HG02623 (cell line): ENCODE data around the gene SRGAP3.

Source experiments
- ATAC-seq: cut with Tn5 transposase; IDR thresholded peaks from one replicate; pipeline ENCODE4 v1.9.1; 2021; ENCODE audit warnings: moderate library complexity; ENCODE audit not compliant: unreplicated experiment

The SRGAP3 gene

DNA sequence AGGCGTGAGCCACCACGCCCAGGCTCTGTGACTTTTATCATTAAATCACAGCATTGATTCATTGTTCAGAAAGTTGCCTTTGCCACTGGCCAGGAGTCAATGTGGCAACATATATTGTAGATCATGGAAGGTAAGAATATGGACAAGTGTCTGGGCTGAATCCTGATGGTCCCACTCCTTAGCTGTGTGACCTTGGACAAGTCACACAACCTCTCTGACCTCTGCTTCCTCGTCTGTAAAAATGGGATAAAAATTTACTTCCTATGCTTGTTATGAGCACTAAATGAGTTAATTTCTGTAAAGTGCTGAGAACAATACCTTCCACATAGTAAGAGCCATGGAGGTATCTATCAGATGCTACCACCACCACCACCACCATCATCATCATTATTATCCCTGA lies 182.7 kb downstream of the SRGAP3 start:
- no peak for ATAC-seq

DNA sequence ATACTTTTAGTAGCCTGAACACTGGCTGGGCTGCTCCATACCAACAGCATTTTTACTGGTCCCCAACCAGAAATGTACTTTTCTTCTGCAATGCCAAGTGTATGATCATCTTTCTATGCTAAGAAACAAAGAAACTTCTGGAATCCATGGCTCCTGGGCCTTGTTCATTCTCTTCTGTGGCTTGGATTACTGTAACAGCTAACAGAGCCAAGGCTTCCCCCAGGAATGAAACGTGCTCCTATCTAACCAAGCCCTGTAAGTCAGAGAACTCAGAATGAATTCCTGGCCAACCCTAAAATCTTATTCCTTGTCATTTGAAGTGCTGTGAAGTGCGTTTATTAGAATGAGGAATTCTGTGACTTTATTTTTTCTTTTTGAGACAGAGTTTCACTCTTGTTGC lies 183.3 kb downstream of the SRGAP3 start:
- ATAC-seq = no peak

DNA sequence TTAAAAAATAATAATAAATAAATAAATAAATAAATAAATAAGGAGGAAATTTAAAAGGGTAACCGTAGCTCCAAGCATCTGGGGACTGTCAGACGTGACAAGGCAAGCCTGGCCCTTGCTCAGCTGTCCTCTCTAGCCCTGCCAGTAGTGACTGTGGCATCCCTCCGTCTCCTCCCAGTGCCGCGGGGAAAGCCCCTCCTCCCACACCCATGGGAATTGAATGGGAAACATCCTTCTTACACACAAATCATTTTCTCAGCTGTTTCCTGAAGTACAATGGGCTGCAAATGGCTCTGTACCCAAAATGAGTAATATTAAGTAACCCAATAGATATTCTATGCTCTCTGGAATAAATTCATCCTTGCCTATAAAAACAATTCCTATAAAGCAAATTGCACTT lies 184.6 kb downstream of the SRGAP3 start:
- ATAC-seq = no peak

DNA sequence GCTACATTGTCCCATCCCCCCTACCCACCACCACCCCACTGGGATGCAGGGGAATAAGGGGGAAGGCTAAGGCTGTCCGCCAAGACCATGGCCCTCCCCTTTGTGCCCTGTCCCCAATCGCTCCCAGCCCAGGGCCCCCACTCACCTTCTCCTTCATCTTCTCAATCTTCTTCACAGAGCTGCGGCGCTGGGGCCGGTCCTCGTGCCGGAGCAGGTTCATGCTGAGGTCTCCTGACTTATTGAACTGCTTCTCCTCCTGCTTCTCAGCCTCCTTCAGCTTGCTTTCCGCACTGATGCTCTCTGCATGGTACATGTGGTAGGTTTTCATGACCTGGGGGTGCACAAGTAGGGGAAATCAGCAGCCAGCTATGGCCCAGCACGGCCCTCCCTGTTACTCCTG lies 185.2 kb downstream of the SRGAP3 start:
- no peak for ATAC-seq

DNA sequence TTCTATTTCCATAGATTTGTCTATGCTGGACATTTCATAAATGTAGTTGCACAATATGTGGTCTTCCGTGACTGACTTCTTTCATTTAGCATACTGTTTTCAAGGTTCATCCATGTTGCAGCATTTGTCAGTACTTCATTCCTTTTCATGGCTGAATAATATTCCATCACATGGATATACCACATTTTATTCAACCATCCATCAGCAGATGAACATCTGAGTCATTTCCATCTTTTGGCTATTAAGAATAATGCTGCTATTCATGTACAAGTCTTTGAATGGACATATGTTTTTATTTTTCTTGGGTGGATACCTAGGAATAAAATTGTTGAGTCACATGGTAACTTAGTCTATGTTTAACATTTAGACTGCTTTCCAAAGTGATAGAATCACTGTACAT lies 186.9 kb downstream of the SRGAP3 start:
- ATAC-seq = no peak

DNA sequence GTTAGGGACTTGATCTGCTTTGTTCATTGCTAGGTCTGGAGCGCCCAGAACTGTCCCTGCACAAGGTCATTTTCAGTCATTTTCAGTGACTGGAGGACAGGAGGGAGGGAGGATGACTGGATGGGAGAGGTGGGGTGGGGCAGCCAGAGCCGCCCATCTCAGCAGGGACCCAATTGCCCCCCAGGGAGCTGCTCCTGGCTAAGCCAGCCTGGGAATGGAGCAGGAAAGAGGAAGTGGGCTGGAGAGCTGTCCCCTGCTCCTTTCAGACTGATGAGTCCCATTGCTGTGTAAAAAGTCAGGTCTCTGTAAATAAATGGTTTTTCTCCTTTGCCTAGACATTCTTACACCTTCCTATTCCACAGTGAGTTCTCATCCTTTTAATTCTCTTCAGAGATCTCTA lies 187.8 kb downstream of the SRGAP3 start:
- ATAC-seq = no peak

DNA sequence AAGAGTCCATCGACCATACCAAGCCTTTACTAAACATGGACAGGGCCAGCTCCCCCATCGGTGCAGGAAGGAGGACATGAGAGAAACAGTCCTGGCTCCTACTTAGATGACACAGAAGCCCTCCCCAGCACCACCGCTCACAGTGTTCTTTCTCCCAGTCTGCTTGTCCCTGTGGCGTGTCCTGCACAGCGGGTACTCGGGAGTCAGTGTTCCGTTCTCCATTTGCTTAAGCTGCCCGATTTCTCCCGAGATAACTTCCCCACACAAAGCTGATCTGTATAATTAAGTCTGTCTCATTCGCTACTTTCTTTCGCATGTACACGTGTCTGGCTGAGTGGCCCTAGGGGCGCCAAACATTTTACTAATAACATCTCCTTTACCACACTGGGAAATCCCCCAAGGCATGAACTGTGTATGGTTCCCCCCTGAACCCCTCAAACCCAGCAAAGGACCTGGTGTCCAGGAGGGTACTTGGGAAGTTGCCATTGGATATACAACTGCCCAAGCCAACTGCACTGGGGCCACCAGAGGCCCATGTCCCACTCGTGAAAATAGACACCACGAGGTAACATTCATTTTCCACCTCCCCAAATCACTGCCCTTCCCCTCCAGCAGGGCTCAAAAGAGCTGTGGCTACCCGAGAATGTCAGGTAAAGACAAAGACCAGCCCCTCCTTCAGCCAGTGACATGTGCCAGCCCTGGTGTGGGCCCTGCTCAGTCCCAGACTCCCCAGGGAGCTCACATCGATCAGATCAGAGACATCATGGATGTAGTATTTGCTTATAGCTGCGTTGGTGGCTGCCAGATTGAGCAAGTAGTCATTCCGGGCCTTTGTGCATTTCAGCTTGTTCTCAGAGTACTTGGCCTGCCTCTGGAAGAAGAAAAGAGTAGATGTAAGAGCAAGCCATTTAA lies 189.7 kb downstream of the SRGAP3 start:
- ATAC-seq = no peak

DNA sequence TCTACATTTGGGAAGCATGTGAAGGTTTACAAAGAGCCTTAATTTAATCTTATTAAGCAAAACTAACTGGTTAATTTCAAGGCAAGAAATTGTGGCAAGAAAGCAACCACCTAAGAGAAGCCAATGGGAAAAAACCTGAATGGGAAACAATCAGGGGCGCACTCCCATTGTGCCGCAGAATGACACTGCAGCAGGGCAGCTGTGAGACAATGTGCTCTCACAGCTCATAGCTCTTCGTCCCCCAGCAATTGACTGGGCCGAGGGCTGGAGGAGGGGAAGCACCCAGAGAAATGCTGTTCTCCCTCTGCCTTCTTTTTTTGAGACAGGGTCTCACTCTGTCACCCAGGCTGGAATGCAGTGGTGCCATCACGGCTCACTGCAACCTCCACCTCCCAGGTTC lies 192.9 kb downstream of the SRGAP3 start:
- ATAC-seq = no peak

DNA sequence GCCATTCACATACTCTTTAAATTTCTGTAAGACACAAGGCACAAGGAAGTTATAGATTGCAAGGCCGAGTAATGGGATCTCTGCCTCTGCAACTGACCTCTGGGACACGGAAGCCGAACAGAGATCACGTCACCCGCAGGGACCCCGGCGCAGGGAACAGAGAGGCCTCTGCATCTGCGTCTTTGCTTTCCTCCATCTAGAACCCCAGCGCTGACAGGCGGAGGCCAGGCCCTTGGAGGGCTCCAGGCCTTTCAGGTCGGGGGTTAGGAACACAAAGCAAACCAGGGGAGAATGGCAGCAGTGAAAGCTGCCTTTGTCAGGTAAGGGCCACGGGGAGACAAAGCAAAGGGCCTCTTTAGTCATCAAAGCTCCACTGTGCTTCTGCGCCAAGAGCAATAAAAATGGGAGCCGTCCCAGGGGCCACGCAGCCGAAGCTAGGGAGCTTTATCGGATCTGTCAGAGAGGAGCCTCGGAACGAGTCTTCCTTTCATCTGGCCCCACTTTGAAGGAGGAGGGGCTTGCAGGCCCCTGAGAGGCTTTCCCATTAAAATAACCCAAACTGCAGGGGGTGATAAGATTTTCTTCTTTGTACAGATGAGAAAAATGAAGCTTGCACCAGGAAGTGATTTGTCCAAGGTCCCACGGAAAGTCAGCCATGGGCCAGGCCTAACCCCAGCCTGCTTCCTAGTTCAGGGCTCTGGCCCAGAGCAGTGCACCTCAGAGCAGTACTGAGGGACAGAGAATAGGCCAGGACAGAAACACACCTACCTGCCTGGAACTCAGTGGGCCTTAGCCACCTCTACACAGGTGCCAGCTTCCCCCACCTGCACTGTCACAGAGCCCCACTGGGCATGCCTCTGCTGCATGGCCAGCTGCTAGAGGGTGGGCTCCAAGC lies 201.7 kb downstream of the SRGAP3 start:
- no peak for ATAC-seq

DNA sequence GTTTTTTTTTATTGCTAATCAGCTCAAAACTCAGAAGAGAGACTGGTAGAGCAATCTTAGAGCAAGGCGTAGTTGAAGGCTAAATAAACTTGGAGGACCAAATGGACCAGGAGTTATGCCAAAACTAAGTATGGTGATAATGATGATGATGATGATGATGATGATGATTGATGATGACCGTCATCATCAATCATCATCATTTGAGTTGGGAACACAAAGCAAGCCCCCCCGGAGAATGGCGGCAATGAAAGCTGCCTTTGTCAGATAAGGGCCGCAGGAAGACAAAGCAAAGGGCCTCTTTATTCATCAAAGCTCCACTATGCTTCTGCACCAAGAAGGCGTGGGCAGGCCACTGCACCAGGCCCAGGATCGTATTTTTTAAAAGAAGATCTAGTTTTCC lies 204.1 kb downstream of the SRGAP3 start:
- no peak for ATAC-seq

DNA sequence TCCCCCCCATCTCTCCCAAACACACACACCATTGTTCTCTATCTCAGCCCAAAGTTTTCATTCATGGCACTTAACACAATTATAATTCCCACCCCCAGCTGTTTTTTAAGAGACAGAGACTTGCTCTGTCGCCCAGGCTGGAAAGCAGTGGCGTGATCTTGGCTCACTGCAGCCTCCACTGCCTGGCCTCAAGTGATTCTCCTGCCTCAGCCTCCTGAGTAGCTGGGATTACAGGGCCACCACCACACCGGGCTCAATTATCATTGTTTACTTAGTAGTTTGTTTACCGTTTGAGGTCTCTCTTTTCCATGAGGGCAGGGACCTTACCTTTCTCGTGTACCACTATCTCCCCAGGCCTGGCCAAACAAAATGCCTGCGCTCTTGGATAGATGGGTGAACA lies 206.4 kb downstream of the SRGAP3 start:
- ATAC-seq = no peak

DNA sequence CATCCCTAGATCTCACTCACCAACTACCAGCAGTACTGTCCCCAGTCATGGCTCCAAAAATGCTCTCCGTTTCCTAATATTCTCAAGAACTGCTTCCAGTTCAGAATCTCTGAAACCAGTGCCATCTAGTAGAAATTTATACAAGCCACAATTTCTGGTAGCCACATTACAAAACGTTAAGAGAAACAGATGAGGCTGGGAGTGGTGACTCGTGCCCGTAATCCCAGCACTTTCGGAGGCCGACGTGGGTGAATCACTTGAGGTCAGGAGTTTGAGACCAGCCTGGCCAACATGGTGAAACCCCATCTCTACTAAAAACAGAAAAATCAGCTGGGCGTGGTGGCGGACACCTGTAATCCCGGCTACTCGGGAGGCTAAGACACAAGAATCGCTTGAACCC lies 207.8 kb downstream of the SRGAP3 start:
- ATAC-seq = no peak

DNA sequence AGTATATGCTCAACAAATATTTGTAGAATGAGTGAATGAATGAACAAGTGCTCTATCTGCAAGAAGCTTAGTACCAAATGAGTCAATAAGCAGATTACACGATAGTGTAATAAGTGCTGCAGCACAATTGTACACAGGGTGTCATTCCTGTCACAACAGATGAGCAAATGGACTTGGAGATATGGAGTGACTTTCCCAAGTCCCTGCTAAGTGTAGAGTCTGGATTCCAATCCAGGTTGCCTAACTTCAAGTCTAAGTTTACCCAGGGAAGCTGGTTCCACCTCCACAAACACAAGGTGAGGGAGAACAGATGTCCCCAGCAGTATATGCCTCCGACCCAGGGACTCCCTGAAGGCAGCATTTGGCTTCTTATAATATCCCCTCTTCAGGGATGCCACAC lies 208.4 kb downstream of the SRGAP3 start:
- ATAC-seq = no peak

DNA sequence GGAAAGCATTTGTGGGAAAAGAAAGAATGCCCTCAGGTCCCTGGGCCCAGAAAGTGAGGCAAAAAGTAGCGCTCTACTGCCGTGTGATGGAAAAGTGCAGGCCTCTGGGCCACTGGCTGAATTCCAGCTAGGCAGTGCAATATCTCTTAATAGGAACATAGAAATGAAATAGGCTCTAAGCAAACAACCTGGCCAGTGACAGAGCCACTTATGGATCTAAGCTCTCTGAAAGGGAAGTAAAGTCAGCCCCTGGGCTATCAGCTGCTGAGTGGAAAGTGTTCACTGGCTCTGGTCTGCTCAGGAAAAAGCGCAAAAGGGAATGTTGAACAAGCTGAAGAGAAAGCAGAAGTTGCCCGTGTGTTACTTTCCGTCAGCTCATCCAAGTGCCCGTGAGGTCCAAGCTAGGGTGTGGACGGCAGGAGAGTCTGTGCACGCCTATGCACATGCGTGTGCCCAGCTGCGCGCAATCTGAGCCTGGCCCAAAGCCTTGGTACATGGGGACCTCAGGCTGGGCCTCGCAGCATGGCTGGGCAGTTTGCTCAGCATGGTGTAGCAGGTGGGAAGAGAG lies 212.2 kb downstream of the SRGAP3 start:
- no peak for ATAC-seq

DNA sequence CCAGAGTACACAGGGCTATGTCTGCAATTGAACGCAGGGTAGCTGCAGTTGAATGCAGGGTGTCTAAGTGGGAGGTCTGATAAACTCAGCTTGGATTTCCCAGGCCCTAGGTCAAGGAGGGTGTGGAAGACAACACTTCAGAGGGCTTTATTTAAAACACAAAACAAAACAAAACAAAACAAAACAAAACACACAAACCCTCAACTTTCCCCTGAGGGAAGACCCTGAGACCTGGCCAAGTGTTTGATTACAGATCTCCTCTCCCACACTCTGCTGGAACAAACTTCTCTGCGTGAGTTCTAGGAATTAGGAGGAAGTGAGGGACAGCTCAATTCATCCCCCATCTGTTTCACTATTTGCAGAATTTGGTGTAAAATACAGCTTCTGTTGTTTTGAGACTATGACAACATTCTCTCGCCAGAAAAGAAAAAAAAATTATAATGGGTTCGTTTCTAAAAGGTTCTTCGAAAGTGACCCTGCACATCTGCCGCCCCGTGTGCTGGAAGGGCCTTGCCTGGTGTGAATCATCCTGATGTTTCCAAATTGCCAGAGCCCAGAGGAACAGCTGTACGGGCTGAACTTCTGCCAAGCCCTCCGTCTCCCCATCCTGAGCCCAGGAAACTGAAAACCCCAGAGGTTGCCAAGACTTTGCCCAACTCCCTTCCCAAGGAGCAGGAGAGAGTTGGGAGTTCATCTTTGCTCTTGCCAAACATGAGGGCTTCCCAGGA lies 212.9 kb downstream of the SRGAP3 start:
- no peak for ATAC-seq

DNA sequence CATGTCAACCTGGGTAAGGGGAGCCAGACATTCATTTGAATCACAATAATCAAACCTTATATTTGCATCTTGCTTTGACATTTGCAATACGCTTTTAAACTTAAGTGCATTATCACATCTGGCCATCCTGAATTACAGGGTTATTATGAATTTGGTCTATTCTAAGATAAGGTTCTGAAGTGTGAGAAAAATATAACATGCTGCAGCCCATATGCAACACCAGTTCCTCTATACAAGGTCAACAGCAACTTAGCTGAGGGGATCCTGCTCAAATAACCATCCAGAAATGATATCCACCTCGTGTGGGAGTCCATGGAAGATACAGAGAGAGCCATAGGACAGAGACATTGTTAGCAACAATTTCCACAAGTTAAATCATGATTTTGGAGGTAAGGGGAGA lies 213.5 kb downstream of the SRGAP3 start:
- no peak for ATAC-seq

DNA sequence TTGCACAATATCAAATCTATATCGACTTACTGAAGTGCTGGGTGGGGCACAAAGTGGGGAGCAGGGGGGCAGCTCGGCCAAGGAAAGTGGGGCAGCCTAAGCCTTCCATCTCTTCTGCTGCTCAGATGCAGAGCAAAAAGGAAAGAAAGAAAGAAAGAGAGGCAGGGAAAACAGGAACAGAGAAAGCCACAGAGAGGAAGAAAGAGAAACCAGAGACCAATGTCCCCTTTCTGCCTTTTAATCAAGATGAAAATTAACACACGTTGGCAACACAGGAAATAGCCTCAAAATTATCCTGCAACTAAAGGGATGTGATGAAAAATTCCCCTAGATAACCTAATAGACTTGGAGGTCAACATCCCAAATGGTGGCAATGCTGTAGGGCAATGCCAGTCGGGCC lies 214.0 kb downstream of the SRGAP3 start:
- ATAC-seq = no peak

DNA sequence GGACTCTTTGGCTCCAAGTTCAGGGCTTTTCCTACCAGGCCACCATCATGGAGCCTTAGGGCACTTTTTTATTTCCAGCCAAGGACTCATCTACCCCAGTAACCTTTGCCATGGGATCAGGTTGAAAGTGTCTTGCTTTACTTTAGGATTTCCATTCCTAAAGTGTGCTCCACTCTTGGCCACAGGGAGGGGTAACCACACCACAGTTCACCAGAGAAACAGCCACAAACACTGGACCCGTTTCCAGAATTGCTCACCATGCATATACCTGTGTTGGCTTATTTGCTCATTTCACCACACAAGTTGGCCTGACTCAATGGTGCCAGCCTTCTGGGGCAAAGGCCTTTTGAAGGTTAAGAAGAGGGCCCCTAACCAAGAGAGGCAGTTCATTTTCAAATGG lies 215.6 kb downstream of the SRGAP3 start:
- no peak for ATAC-seq

DNA sequence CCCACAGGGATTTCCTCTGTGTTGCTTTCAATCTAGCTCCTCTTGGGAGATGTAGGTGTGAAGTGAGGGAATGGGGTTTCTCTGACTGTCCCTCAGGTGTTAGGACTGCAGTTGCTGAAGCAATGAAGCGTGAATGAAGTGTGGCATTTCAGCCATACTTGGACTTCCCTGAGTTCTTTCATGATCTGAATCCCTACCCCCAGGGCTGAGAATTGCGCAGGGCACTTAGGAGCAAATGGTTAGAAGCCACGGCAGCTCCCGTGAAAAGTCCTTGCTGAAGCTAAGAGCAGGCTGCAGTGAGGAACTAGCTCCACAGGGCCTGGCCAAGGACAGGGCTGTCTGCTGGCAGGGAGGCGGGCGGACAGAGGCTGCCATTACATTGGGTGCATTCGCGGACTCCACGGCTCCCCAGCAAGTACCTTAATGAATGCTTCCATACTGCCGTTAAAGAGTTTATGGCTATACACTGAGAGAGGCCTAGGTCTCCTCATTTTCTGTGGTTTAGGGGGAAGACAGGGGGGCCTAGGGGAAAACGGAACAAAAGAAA lies 217.1 kb downstream of the SRGAP3 start:
- no peak for ATAC-seq

DNA sequence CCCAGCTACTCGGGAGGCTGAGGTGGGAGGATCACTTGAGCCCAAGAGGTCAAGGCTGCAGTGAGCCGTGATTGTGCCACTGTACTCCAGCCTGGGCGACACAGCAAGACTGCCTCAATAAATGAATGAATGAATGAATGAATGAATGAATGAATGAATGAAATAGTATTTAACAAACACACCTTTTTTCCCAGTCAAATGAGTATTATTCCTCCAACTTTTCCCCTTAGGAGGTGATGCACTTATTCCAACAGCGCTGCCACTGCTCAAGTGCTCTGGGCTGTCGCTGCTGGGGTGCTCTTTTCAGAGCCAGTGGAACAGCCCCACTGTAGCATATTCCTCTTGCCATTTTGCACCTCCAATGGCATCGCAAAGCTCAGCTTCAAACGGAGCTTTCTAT lies 219.4 kb downstream of the SRGAP3 start:
- ATAC-seq = no peak

DNA sequence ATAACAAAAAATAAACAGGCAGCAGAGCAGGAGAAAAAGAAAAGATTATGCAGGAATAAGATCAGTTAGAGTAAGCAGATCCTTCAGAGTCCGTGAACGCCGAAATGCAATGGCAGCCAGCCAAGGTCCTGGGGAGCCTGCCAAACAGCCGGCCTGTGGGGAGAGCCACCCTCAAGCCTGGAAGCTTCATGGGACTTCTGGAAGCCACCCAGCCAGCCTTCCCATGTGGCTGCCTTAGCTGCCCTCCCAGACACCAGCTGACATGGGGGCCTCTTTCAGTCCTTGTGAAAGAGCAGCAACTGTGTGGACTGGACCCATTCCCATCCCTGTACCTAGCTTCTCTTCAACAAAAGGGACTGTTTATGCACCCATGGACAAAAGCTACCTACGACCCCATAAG lies 221.3 kb downstream of the SRGAP3 start:
- ATAC-seq = no peak
